H9 (cell line): ENCODE results near the gene STARD3NL. TPM values are rescaled to one million over a fixed set of nuclear protein-coding genes. Genes with fewer than 3 reads are reported as not detected.

Experiments used
- DNase-seq: peaks from one replicate; pipeline ENCODE4 v3.0.0-alpha.2; 2017
- H2AFZ ChIP-seq: one replicate; pipeline ENCODE4 v1.6.1; 2013; ENCODE audit warnings: mild to moderate bottlenecking, low read length, control low read depth, moderate library complexity
- H2AK5ac ChIP-seq: 2 replicates; pipeline ENCODE4 v1.6.1; 2013; ENCODE audit warnings: low read length, control low read depth, mixed read lengths; ENCODE audit not compliant: insufficient read length
- H2BK120ac ChIP-seq: one replicate; pipeline ENCODE4 v1.6.1; 2013; ENCODE audit warnings: low read depth, mild to moderate bottlenecking, low read length, control low read depth, inconsistent platforms; ENCODE audit not compliant: poor library complexity, severe bottlenecking
- H2BK12ac ChIP-seq: 2 replicates; pipeline ENCODE4 v1.6.1; 2013; ENCODE audit warnings: low read length, control low read depth, mixed read lengths, low read depth; ENCODE audit not compliant: insufficient read length
- H2BK15ac ChIP-seq: 2 replicates; pipeline ENCODE4 v1.6.1; 2013; ENCODE audit warnings: low read depth, low read length, control low read depth
- H2BK20ac ChIP-seq: one replicate; pipeline ENCODE4 v1.6.1; 2013; ENCODE audit warnings: low read depth, mild to moderate bottlenecking, low read length, control low read depth, inconsistent platforms; ENCODE audit not compliant: poor library complexity, severe bottlenecking
- H2BK5ac ChIP-seq: 2 replicates; pipeline ENCODE4 v1.6.1; 2013; ENCODE audit warnings: low read length, control low read depth, mixed read lengths; ENCODE audit not compliant: insufficient read length
- H3K14ac ChIP-seq: 2 replicates; pipeline ENCODE4 v1.6.1; 2013; ENCODE audit warnings: low read length, control low read depth; ENCODE audit not compliant: insufficient read depth
- H3K18ac ChIP-seq: 2 replicates; pipeline ENCODE4 v1.6.1; 2013; ENCODE audit warnings: low read depth, mild to moderate bottlenecking, mixed read lengths, low read length, control low read depth; ENCODE audit not compliant: insufficient read length
- H3K23ac ChIP-seq: 2 replicates; pipeline ENCODE4 v1.6.1; 2013; ENCODE audit warnings: low read length, control low read depth, mixed read lengths, low read depth; ENCODE audit not compliant: insufficient read length
- H3K23me2 ChIP-seq: 2 replicates; pipeline ENCODE4 v1.6.1; 2013; ENCODE audit warnings: low read depth, mild to moderate bottlenecking, mixed read lengths, low read length, control low read depth; ENCODE audit not compliant: insufficient read length, poor library complexity, severe bottlenecking
- H3K27ac ChIP-seq: 2 replicates; pipeline ENCODE4 v1.5.1; 2013; ENCODE audit warnings: low read length, control low read depth, mixed read lengths, low read depth; ENCODE audit not compliant: insufficient read length
- H3K27me3 ChIP-seq: 2 replicates; pipeline ENCODE4 v1.6.1; 2013; ENCODE audit warnings: low read length, control low read depth, inconsistent platforms; ENCODE audit not compliant: insufficient read depth
- H3K4ac ChIP-seq: 2 replicates; pipeline ENCODE4 v1.6.1; 2013; ENCODE audit warnings: low read depth, mild to moderate bottlenecking, control low read depth, inconsistent platforms, low read length, moderate library complexity
- H3K4me1 ChIP-seq: 2 replicates; pipeline ENCODE4 v1.6.1; 2013; ENCODE audit warnings: low read length, control low read depth, inconsistent platforms; ENCODE audit not compliant: insufficient read depth
- H3K4me2 ChIP-seq: 2 replicates; pipeline ENCODE4 v1.6.1; 2013; ENCODE audit warnings: low read length, control low read depth, mixed read lengths; ENCODE audit not compliant: insufficient read length, insufficient read depth
- H3K56ac ChIP-seq: 2 replicates; pipeline ENCODE4 v1.6.1; 2013; ENCODE audit warnings: low read depth, mild to moderate bottlenecking, mixed read lengths, low read length, control low read depth; ENCODE audit not compliant: insufficient read length
- H3K79me1 ChIP-seq: 2 replicates; pipeline ENCODE4 v1.6.1; 2013; ENCODE audit warnings: low read depth, mild to moderate bottlenecking, moderate library complexity, low read length, control low read depth, inconsistent platforms; ENCODE audit not compliant: insufficient read depth, poor library complexity, severe bottlenecking
- H3K79me2 ChIP-seq: 2 replicates; pipeline ENCODE4 v1.6.1; 2013; ENCODE audit warnings: low read length, control low read depth, inconsistent platforms; ENCODE audit not compliant: insufficient read depth
- H3K9ac ChIP-seq: 2 replicates; pipeline ENCODE4 v1.6.1; 2013; ENCODE audit warnings: low read length, control low read depth, mixed read lengths; ENCODE audit not compliant: insufficient read length; ENCODE audit errors: extremely low read depth
- H3K9me3 ChIP-seq: one replicate; pipeline ENCODE4 v1.6.1; 2013; ENCODE audit warnings: low read depth, low read length, inconsistent platforms; ENCODE audit not compliant: control insufficient read depth
- H3T11ph ChIP-seq: one replicate; pipeline ENCODE4 v1.6.1; 2013; ENCODE audit warnings: mild to moderate bottlenecking, low read length, control low read depth, inconsistent platforms
- H4K20me1 ChIP-seq: one replicate; pipeline ENCODE4 v1.6.1; 2013; ENCODE audit not compliant: control insufficient read depth, insufficient read length, insufficient read depth
- H4K5ac ChIP-seq: 2 replicates; pipeline ENCODE4 v1.6.1; 2013; ENCODE audit warnings: low read depth, mild to moderate bottlenecking, mixed read lengths, low read length, control low read depth; ENCODE audit not compliant: insufficient read length
- H4K8ac ChIP-seq: replicated peaks from 2 replicates; pipeline ENCODE4 v1.6.1; 2013; ENCODE audit warnings: low read length, control low read depth, mixed read lengths, low read depth; ENCODE audit not compliant: insufficient read length
- H4K91ac ChIP-seq: 2 replicates; pipeline ENCODE4 v1.6.1; 2013; ENCODE audit warnings: low read depth, mild to moderate bottlenecking, moderate library complexity, mixed read lengths, low read length, control low read depth; ENCODE audit not compliant: insufficient read length
- H3K27ac Mint-ChIP-seq, 3 experiments: 2 replicates in 2 of 3; 3 replicates in 1 of 3; pipeline ENCODE4 v1.8.0; 2020 to 2021; ENCODE audit warnings: mixed read lengths in 3 of 3, mild to moderate bottlenecking in 1 of 3, moderate library complexity in 1 of 3
- H3K27me3 Mint-ChIP-seq: 2 replicates; pipeline ENCODE4 v1.8.0; 2021; ENCODE audit warnings: low read depth, mild to moderate bottlenecking, moderate library complexity, mixed read lengths
- H3K36me3 Mint-ChIP-seq, 3 experiments: 2 replicates in 2 of 3; 3 replicates in 1 of 3; pipeline ENCODE4 v1.8.0; 2020 to 2021; ENCODE audit warnings: low read depth in 3 of 3, mixed read lengths in 3 of 3; ENCODE audit not compliant: insufficient read depth in 1 of 3
- H3K4me1 Mint-ChIP-seq, 2 experiments: 2 replicates each; pipeline ENCODE4 v1.8.0; 2020; ENCODE audit warnings: mixed read lengths in 2 of 2
- H3K4me3 Mint-ChIP-seq, 2 experiments: 2 replicates in 1 of 2; 3 replicates in 1 of 2; pipeline ENCODE4 v1.8.0; 2020 to 2021; ENCODE audit warnings: mild to moderate bottlenecking in 2 of 2, mixed read lengths in 2 of 2, moderate library complexity in 1 of 2
- H3K9me3 Mint-ChIP-seq, 2 experiments: 2 replicates in 1 of 2; 3 replicates in 1 of 2; pipeline ENCODE4 v1.8.0; 2020; ENCODE audit warnings: mild to moderate bottlenecking in 2 of 2, mixed read lengths in 2 of 2, moderate library complexity in 1 of 2
- CTCF ChIP-seq: fragments of 200-600 bp; sonication (generic); conservative IDR thresholded peaks from 3 replicates; pipeline ENCODE4 v1.8.0; 2021; ENCODE audit warnings: antibody characterized with exemption, mild to moderate bottlenecking
- WGBS: extraction: QIAGEN DNeasy Blood & Tissue Kit; methylation state at CpG from one replicate; pipeline ENCODE4 v1.1.7; 2013; ENCODE audit warnings: missing lambda C conversion rate, low lambda C conversion rate, mixed read lengths; ENCODE audit not compliant: insufficient read length; ENCODE audit errors: extremely low coverage; 5-methylcytosine and 5-hydroxymethylcytosine counted together
- total RNA-seq: library from RNA; stranded (reverse); gene quantifications from 2 replicates; pipeline ENCODE4 v1.2.1, GENCODE V29; 2021

Gene STARD3NL
- total RNA-seq, 1 experiment from 2014 or later: 36.5 TPM

- Histone ChIP-seq H3K14ac (no peak overlapping the region), H2AFZ (no peak overlapping the region), H3K79me2 (no peaks in the 10 kb centered on the region), H2BK12ac (no peak overlapping the region), H3K18ac (no peak overlapping the region), H3K4ac (no peak overlapping the region), H4K8ac (no peak overlapping the region), H2BK20ac (no peak overlapping the region), H3K9ac (no peak overlapping the region), H3K27ac (no peak overlapping the region), H2BK15ac (no peak overlapping the region), H3K79me1 (no peaks in the 10 kb centered on the region), H3K23me2 (no peaks in the 10 kb centered on the region), H3K4me1 (no peaks in the 10 kb centered on the region), H4K5ac (no peak overlapping the region), H4K20me1 (no peaks in the 10 kb centered on the region), H3K23ac (no peak overlapping the region), H2BK120ac (no peak overlapping the region), H3K9me3 (no peaks in the 10 kb centered on the region), H2AK5ac (no peak overlapping the region), H2BK5ac (no peak overlapping the region), H3K4me2 (no peak overlapping the region), H3K27me3 (no peaks in the 10 kb centered on the region), H4K91ac (no peak overlapping the region), H3K56ac (no peak overlapping the region), H3T11ph (no peak overlapping the region)
- Mint-ChIP-seq H3K27me3 (no peaks in the 10 kb centered on the region), H3K36me3 (no peaks in the 10 kb centered on the region), H3K4me1 (peaks cover 0 to 5% of the 10 kb centered on the region in 2 experiments; a peak in 1 of 4 replicates), H3K4me3 (no peak overlapping the region), H3K9me3 (no peaks in the 10 kb centered on the region), H3K27ac (no peak overlapping the region)
- DNase-seq: no peak
- no peak for TF ChIP-seq CTCF
- no CpG with 5 or more reads among the region's 3 CpGs for WGBS
Observed at GRCh38 chr7:38142736-38143135, 35.3 kb upstream of the STARD3NL start.
